Caco-2 (cell line): Measurements from ENCODE around the gene C16orf96. TPM values are rescaled to one million over a fixed set of nuclear protein-coding genes. Genes with fewer than 3 reads are reported as not detected.

Experiments used
- BruUV-seq: library from RNA; stranded (reverse); fragments of 400-500 nt; replicated peaks from 2 replicates; lab custom pipeline; 2021; lab: Mats Ljungman, UMichigan
- CTCF ChIA-PET: fragments of 300-600 bp; sonication (Branson Sonifier 250); formaldehyde crosslinking; loops from one replicate; lab custom pipeline; 2022; ENCODE audit warnings: antibody characterized with exemption; lab: Charles Lee
- POLR2A ChIA-PET: fragments of 300-600 bp; sonication (Branson Sonifier 250); formaldehyde crosslinking; loops from one replicate; lab custom pipeline; 2022; ENCODE audit warnings: antibody characterized with exemption; lab: Charles Lee
- DNase-seq, 2 experiments: peaks; one replicate each; pipeline versions ENCODE4 v3.0.0 to v3.0.0-alpha.2; 2020 to 2022
- H3K27me3 ChIP-seq: replicated peaks from 2 replicates; pipeline ENCODE4 v1.6.0; 2011; ENCODE audit warnings: low read length; ENCODE audit not compliant: control insufficient read depth, insufficient read depth
- H3K36me3 ChIP-seq: 2 replicates; pipeline ENCODE4 v1.5.1; 2011; ENCODE audit warnings: low read length; ENCODE audit not compliant: control insufficient read depth, insufficient read depth
- H3K4me1 ChIP-seq: fragments of 250-450 bp; sonication (Bioruptor Pico); 2 replicates; pipeline ENCODE4 v1.5.1; 2020; ENCODE audit warnings: mild to moderate bottlenecking
- H3K4me3 ChIP-seq: 2 replicates; pipeline ENCODE4 v1.5.1; 2011; ENCODE audit warnings: low read depth, mild to moderate bottlenecking, control low read depth, low read length
- H3K9me3 ChIP-seq: fragments of 250-450 bp; sonication (Bioruptor Pico); 2 replicates; pipeline ENCODE4 v1.5.1; 2020; ENCODE audit warnings: mild to moderate bottlenecking, moderate library complexity
- H3K27ac Mint-ChIP-seq: one replicate; pipeline ENCODE4 v1.8.0; 2022; ENCODE audit warnings: mixed read lengths; ENCODE audit not compliant: unreplicated experiment
- H3K27me3 Mint-ChIP-seq: one replicate; pipeline ENCODE4 v1.8.0; 2022; ENCODE audit warnings: mixed read lengths; ENCODE audit not compliant: insufficient read depth, unreplicated experiment
- H3K36me3 Mint-ChIP-seq: one replicate; pipeline ENCODE4 v1.8.0; 2022; ENCODE audit warnings: mild to moderate bottlenecking, mixed read lengths; ENCODE audit not compliant: insufficient read depth, unreplicated experiment
- H3K4me1 Mint-ChIP-seq: one replicate; pipeline ENCODE4 v1.8.0; 2022; ENCODE audit warnings: low read depth, mixed read lengths; ENCODE audit not compliant: unreplicated experiment
- H3K4me3 Mint-ChIP-seq: one replicate; pipeline ENCODE4 v1.8.0; 2022; ENCODE audit warnings: mild to moderate bottlenecking, moderate library complexity, mixed read lengths; ENCODE audit not compliant: unreplicated experiment
- H3K9me3 Mint-ChIP-seq: one replicate; pipeline ENCODE4 v1.8.0; 2022; ENCODE audit warnings: mixed read lengths; ENCODE audit not compliant: unreplicated experiment
- intact Hi-C: fragments of 100-400 bp; cut with micrococcal nuclease; formaldehyde crosslinking; loops from one replicate; pipeline ENCODE4 v1.10.0; 2022; ENCODE audit not compliant: unreplicated experiment
- total RNA-seq: library from RNA; stranded (reverse); gene quantifications from 2 replicates; pipeline ENCODE4 v1.2.3, GENCODE V29; 2022
- TF ChIP-seq, protein P1 (sequence below), 2 experiments: fragments of 200-600 bp in 1 of 2; IDR thresholded peaks; 1 replicate in 1 of 2; 2 replicates in 1 of 2; pipeline versions ENCODE4 v1.5.1 to v1.8.0; 2011 to 2022; ENCODE audit warnings: antibody characterized with exemption in 1 of 2, control low read depth in 1 of 2, inconsistent platforms in 1 of 2, low read depth in 1 of 2, low read length in 1 of 2, mild to moderate bottlenecking in 1 of 2, moderate library complexity in 1 of 2; ENCODE audit not compliant: insufficient read depth in 1 of 2, severe bottlenecking in 1 of 2, unreplicated experiment in 1 of 2

The C16orf96 gene
- total RNA-seq, 1 experiment from 2014 or later: 0.11 TPM

DNA sequence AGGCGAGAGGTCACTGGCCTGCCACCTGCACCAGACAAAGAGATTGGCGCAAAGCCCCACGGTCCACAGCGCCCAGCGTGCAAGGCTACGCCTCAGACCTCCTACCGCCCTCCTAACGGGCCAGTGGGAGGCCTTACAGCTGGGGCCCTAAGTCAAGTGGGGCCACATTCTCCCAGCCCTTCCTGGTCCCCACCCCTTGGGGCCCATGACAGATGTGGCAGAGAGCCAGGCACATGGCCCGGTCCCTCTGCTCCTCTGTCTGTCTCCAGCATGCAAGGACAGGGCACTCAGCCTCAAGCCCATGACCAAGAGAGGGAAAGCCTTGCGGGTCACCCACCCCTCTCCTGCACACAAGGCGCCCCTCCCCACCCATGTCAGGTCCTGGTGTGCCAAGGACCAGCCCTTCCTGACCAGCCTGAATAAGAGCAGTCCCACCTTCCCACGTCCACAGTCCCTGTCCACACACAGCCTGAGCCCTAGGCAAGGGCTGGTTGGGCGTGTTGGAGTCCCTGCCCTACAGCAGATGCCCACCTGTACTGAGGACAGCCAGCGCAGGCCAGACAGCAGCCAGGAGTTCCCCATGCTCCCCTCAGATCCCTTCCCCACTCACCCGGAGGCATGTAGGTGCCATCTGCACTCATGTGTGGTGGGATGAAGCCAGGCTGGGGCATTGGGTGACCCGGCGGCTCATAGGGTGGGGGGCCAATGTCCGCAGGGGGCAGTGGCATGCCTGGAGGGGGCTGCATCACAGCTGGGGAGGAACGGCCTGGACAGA, 42.9 kb upstream of the C16orf96 start:
- no peaks in the 10 kb centered on the region for H3K4me1 ChIP-seq
- BruUV-seq: no TSS peak
- no peaks in the 10 kb centered on the region for H3K27me3 Mint-ChIP-seq
- TF ChIP-seq, protein P1, sequence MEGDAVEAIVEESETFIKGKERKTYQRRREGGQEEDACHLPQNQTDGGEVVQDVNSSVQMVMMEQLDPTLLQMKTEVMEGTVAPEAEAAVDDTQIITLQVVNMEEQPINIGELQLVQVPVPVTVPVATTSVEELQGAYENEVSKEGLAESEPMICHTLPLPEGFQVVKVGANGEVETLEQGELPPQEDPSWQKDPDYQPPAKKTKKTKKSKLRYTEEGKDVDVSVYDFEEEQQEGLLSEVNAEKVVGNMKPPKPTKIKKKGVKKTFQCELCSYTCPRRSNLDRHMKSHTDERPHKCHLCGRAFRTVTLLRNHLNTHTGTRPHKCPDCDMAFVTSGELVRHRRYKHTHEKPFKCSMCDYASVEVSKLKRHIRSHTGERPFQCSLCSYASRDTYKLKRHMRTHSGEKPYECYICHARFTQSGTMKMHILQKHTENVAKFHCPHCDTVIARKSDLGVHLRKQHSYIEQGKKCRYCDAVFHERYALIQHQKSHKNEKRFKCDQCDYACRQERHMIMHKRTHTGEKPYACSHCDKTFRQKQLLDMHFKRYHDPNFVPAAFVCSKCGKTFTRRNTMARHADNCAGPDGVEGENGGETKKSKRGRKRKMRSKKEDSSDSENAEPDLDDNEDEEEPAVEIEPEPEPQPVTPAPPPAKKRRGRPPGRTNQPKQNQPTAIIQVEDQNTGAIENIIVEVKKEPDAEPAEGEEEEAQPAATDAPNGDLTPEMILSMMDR (IDR thresholded peaks at IDR 0.05; ENCODE audit: insufficient read depth in 1 of 2, low read depth in 1 of 2, low read length in 1 of 2, severe bottlenecking in 1 of 2, unreplicated experiment in 1 of 2): no peak
- intact Hi-C loops: no loop called here
- no peak overlapping the region for H3K4me3 ChIP-seq
- no peaks in the 10 kb centered on the region for H3K27me3 ChIP-seq
- no peaks in the 10 kb centered on the region for H3K9me3 Mint-ChIP-seq
- H3K4me3 Mint-ChIP-seq: no peak overlapping the region
- ChIA-PET CTCF (interaction anchor here (0.7 to 1.3 kb wide), 2 partner anchors 13 to 72 kb away, joined by 3 read pairs; no protein-coding TSS in a partner anchor), POLR2A (no interaction called here)
- peaks cover 5% of the 10 kb centered on the region for H3K36me3 ChIP-seq
- DNase-seq: no peak
- H3K36me3 Mint-ChIP-seq: peaks cover 43% of the 10 kb centered on the region
- no peaks in the 10 kb centered on the region for H3K4me1 Mint-ChIP-seq
- no peaks in the 10 kb centered on the region for H3K9me3 ChIP-seq
- peak overlapping the region; percentile 45 for H3K27ac Mint-ChIP-seq

- TF ChIP-seq, protein P1 (IDR thresholded peaks at IDR 0.05; ENCODE audit: insufficient read depth in 1 of 2, low read depth in 1 of 2, low read length in 1 of 2, severe bottlenecking in 1 of 2, unreplicated experiment in 1 of 2): no peak
- Mint-ChIP-seq H3K4me3 (no peak overlapping the region), H3K9me3 (no peaks in the 10 kb centered on the region), H3K27ac (no peak overlapping the region), H3K36me3 (peaks cover 41% of the 10 kb centered on the region), H3K27me3 (no peaks in the 10 kb centered on the region), H3K4me1 (no peaks in the 10 kb centered on the region)
- ChIA-PET CTCF (interaction anchor here (1.3 kb wide), 1 partner anchor 13 kb away, joined by 3 read pairs; no protein-coding TSS in a partner anchor), POLR2A (no interaction called here)
- H3K4me3 ChIP-seq: no peak overlapping the region
- no TSS peak for BruUV-seq
- intact Hi-C loops: no loop called here
- H3K9me3 ChIP-seq: no peaks in the 10 kb centered on the region
- H3K36me3 ChIP-seq: peaks cover 5% of the 10 kb centered on the region
- no peak for DNase-seq
- no peaks in the 10 kb centered on the region for H3K27me3 ChIP-seq
- H3K4me1 ChIP-seq: no peaks in the 10 kb centered on the region
These were observed 42.3 kb upstream of the C16orf96 start for GRCh38 chr16:4513881-4514280.

GRCh38 chr16:4514606-4515005, 41.5 kb upstream of the C16orf96 start:
- Mint-ChIP-seq H3K27ac (no peak overlapping the region), H3K27me3 (no peaks in the 10 kb centered on the region), H3K36me3 (peaks cover 35% of the 10 kb centered on the region), H3K4me3 (no peak overlapping the region), H3K9me3 (no peaks in the 10 kb centered on the region), H3K4me1 (no peaks in the 10 kb centered on the region)
- no peak for DNase-seq
- Histone ChIP-seq H3K4me1 (no peaks in the 10 kb centered on the region), H3K9me3 (no peaks in the 10 kb centered on the region), H3K27me3 (no peaks in the 10 kb centered on the region), H3K36me3 (peaks cover 5% of the 10 kb centered on the region), H3K4me3 (no peak overlapping the region)
- TF ChIP-seq, protein P1 (IDR thresholded peaks at IDR 0.05; ENCODE audit: insufficient read depth in 1 of 2, low read depth in 1 of 2, low read length in 1 of 2, severe bottlenecking in 1 of 2, unreplicated experiment in 1 of 2): no peak
- BruUV-seq: no TSS peak
- ChIA-PET POLR2A (no interaction called here), CTCF (interaction anchor here (0.8 to 1.3 kb wide), 2 partner anchors 14 to 34 kb away, joined by 3 to 4 read pairs; no protein-coding TSS in a partner anchor)
- intact Hi-C loops: no loop called here
